ENCODE data around the gene KBTBD6.

DNA sequence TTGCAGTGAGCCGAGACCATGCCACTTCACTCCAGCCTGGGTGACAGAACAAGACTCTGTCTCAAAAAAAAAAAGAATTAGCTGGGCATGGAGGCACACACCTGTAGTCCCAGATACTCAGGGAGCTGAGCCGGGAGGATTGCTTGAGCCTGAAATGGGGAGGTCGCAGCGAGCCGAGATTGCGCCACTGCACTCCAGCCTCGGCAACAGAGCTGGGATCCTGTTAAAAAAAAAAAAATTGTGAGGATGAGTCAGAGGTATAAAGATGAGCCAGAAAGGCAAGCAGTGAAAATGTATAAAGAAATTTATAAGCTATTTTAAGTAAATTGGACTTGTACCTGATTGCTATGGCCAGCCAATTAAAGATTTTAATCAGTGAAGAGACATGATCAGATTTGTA lies 21.1 kb downstream of the KBTBD6 start:
- TF ChIP-seq MYC (IDR thresholded peaks at IDR 0.05; ENCODE audit: low read depth, low read length), result no peak
- TF ChIP-seq, protein P1, sequence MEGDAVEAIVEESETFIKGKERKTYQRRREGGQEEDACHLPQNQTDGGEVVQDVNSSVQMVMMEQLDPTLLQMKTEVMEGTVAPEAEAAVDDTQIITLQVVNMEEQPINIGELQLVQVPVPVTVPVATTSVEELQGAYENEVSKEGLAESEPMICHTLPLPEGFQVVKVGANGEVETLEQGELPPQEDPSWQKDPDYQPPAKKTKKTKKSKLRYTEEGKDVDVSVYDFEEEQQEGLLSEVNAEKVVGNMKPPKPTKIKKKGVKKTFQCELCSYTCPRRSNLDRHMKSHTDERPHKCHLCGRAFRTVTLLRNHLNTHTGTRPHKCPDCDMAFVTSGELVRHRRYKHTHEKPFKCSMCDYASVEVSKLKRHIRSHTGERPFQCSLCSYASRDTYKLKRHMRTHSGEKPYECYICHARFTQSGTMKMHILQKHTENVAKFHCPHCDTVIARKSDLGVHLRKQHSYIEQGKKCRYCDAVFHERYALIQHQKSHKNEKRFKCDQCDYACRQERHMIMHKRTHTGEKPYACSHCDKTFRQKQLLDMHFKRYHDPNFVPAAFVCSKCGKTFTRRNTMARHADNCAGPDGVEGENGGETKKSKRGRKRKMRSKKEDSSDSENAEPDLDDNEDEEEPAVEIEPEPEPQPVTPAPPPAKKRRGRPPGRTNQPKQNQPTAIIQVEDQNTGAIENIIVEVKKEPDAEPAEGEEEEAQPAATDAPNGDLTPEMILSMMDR (IDR thresholded peaks at IDR 0.05; ENCODE audit: low read depth, low read length), result no peak
